ENCODE data around the gene SNRNP35.

GRCh38 chr12:123469978-123470377, 12.0 kb downstream of the SNRNP35 start:
- no peak for TF ChIP-seq CTCF (IDR thresholded peaks at IDR 0.05)
- no peak for TF ChIP-seq POLR2A (IDR thresholded peaks at IDR 0.05)

All from testis (tissue), 2 donors.